Measurements from ENCODE around the gene UBE2L5. TPM values are rescaled to one million over a fixed set of nuclear protein-coding genes. Genes with fewer than 3 reads are reported as not detected.

The UBE2L5 gene
- total and polyA plus RNA-seq, 2 of the 4 experiments (the other 2 are of a cell fraction) = 0.18 TPM; not detected in 1

DNA sequence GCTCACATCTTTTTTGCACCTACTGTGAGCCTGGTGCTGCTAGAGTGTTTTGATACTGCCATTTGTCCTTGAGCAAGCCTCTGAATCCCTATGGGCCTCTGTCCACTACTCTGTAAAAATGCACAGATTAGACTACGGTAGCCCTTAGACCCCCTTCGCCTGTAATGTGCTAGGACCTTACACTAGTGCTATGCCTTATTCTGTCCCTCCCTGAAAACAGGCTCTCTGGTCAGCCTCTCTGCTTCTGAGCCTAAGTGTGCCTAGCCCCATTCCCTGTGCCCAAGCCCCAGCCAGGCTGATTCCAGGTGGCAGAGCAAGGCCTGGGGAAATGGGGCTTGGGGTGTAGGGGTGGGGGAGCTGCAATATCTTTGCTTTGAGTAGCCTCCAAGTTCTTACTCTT is 32.7 kb downstream of the UBE2L5 start:
- Histone ChIP-seq H2BK120ac (ENCODE audit: low read depth, low read length) (no peak overlapping the region), H4K91ac (ENCODE audit: insufficient read depth, low read depth, low read length) (no peak overlapping the region), H3K56ac (ENCODE audit: extremely low read depth, insufficient read depth, low read length) (no peak overlapping the region), H3K36me3 (ENCODE audit: control insufficient read depth, insufficient read depth, low read length) (no peaks in the 10 kb centered on the region; the same call in 1 of the 2 replicates), H4K20me1 (ENCODE audit: insufficient read depth, low read length) (no peaks in the 10 kb centered on the region), H3K4ac (ENCODE audit: low read depth, low read length) (no peak overlapping the region), H4K5ac (ENCODE audit: low read depth, low read length) (no peak overlapping the region), H3K4me2 (ENCODE audit: low read depth, low read length) (no peak overlapping the region), H2BK20ac (ENCODE audit: low read depth, low read length) (no peak overlapping the region), H3K4me1 (ENCODE audit: control insufficient read depth, insufficient read depth, low read length) (no peaks in the 10 kb centered on the region), H4K8ac (ENCODE audit: low read depth in 2 of 2, low read length in 2 of 2) (no peak overlapping the region), H3K27me3 (ENCODE audit: control insufficient read depth, insufficient read depth, low read length) (no peaks in the 10 kb centered on the region), H3K9me1 (ENCODE audit: insufficient read depth, low read length) (no peaks in the 10 kb centered on the region; the same call in 1 of the 2 replicates), H2AK9ac (replicated peaks; ENCODE audit: low read depth, low read length, poor library complexity) (no peak overlapping the region), H3K79me1 (ENCODE audit: low read depth in 1 of 2, low read length in 2 of 2) (peaks cover 2 to 6% of the 10 kb centered on the region in 2 experiments; a peak in 2 of 4 replicates), H3K27ac (ENCODE audit: insufficient read depth, low read length) (no peak overlapping the region), H3K4me3 (ENCODE audit: insufficient read depth, low read depth, low read length) (no peak overlapping the region), H3K14ac (replicated peaks; ENCODE audit: low read depth, low read length) (no peak overlapping the region), H3K9me3 (ENCODE audit: control insufficient read depth, insufficient read depth, low read length) (no peaks in the 10 kb centered on the region), H2BK5ac (ENCODE audit: low read depth, low read length, poor library complexity, severe bottlenecking) (no peak overlapping the region), H3K18ac (ENCODE audit: low read depth, low read length) (no peak overlapping the region), H3K9ac (ENCODE audit: low read depth, low read length) (no peak overlapping the region), H2AFZ (replicated peaks; ENCODE audit: low read length, poor library complexity) (no peak overlapping the region), H2AK5ac (ENCODE audit: low read depth, low read length) (no peak overlapping the region), H2BK15ac (ENCODE audit: low read depth, low read length) (no peak overlapping the region), H3K23ac (ENCODE audit: low read depth, low read length) (no peak overlapping the region)
- DNase-seq = no peak
- WGBS, 2 experiments (ENCODE audit: extremely low coverage in 2 of 2, insufficient read length in 1 of 2) = no CpG with 5 or more reads among the region's 2 CpGs
- BruUV-seq (replicated peaks) = no TSS peak
- in situ Hi-C loops (cut with MboI; ENCODE audit: low sequenced_read_pairs) (loop anchor here (25.0 kb wide), 1 partner anchor 357 kb away; no protein-coding TSS in a partner anchor), dilution Hi-C loops (cut with HindIII; ENCODE audit: low sequenced_read_pairs, unreplicated experiment) (no loop called here), intact Hi-C loops (cut with micrococcal nuclease) (loop anchor here (5.0 kb wide), 1 partner anchor 33 kb away; the partner anchor contains the start of gene UBE2L5)
- TF ChIP-seq MXI1 (IDR thresholded peaks at IDR 0.05; ENCODE audit: borderline replicate concordance, low read depth, low read length) (no peak), POLR2A (IDR thresholded peaks at IDR 0.05; ENCODE audit: low read depth, low read length) (no peak), RFX5 (IDR thresholded peaks at IDR 0.05; ENCODE audit: low read depth, low read length) (no peak), RCOR1 (IDR thresholded peaks at IDR 0.05; ENCODE audit: insufficient replicate concordance, low read length) (no peak), SMC3 (IDR thresholded peaks at IDR 0.05; ENCODE audit: low read depth, low read length) (no peak), MAZ (IDR thresholded peaks at IDR 0.05; ENCODE audit: borderline replicate concordance, low read depth, low read length) (no peak), NFE2L2 (IDR thresholded peaks at IDR 0.05; ENCODE audit: low read depth, low read length) (no peak), MAFK (IDR thresholded peaks at IDR 0.05; ENCODE audit: low read depth, low read length) (no peak)
- TF ChIP-seq, protein P1, sequence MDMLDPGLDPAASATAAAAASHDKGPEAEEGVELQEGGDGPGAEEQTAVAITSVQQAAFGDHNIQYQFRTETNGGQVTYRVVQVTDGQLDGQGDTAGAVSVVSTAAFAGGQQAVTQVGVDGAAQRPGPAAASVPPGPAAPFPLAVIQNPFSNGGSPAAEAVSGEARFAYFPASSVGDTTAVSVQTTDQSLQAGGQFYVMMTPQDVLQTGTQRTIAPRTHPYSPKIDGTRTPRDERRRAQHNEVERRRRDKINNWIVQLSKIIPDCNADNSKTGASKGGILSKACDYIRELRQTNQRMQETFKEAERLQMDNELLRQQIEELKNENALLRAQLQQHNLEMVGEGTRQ (IDR thresholded peaks at IDR 0.05; ENCODE audit: low read depth, low read length) = no peak
- CTCF ChIA-PET = no interaction called here
- ATAC-seq (ENCODE audit: low read depth) = no peak
- POLR2A ChIA-PET (ENCODE audit: unreplicated experiment) = no interaction called here
